LNCAP (cell line): Measurements from ENCODE around the gene OTOF.

Experiments used
- TF ChIP-seq, protein P1 (sequence below): fragments of 450-650 bp; IDR thresholded peaks from 2 replicates; pipeline ENCODE4 v1.5.1; 2017; ENCODE audit warnings: mild to moderate bottlenecking

The OTOF gene

DNA sequence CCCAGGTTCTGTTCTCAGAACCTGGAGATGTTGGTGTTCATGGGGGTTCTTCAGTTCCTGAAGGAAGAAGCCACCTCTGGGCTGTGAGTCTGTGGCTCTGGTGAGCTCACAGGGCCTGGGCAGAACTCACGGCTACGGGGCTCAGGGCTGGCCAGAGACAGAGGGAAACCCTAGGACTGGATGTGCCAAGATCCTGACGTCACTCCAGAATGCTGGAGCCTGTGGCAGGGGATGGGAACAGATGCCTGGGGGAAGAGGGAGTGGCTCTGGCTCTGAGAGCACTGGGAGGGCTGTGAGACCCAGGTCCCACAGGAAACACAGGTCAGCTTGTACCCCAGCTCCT is at the start of gene OTOF:
TSS of gene OTOF (minus strand) at position 214 of the 343 bp plus-strand sequence.
- TF ChIP-seq, protein P1, sequence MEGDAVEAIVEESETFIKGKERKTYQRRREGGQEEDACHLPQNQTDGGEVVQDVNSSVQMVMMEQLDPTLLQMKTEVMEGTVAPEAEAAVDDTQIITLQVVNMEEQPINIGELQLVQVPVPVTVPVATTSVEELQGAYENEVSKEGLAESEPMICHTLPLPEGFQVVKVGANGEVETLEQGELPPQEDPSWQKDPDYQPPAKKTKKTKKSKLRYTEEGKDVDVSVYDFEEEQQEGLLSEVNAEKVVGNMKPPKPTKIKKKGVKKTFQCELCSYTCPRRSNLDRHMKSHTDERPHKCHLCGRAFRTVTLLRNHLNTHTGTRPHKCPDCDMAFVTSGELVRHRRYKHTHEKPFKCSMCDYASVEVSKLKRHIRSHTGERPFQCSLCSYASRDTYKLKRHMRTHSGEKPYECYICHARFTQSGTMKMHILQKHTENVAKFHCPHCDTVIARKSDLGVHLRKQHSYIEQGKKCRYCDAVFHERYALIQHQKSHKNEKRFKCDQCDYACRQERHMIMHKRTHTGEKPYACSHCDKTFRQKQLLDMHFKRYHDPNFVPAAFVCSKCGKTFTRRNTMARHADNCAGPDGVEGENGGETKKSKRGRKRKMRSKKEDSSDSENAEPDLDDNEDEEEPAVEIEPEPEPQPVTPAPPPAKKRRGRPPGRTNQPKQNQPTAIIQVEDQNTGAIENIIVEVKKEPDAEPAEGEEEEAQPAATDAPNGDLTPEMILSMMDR: no peak

DNA sequence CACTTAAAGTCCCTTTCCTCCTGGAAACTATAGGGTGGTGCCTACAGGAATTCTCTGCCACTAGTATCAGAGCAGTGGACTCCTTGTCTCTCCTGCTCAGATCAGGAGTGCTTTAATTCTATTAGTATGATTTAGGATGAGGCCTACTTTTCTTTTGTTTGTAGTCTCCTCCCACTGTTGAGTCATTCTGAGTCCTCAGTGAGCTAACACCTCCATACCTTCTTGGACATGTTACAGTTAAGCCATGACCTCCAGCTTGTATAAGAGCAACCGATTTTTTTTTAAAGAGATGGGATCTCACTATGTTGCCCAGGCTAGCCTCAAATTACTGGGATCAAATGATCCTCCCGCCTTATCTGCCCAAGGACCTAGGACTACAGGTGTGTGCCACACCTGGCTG is 48.7 kb upstream of the OTOF start:
- TF ChIP-seq, protein P1: no peak

DNA sequence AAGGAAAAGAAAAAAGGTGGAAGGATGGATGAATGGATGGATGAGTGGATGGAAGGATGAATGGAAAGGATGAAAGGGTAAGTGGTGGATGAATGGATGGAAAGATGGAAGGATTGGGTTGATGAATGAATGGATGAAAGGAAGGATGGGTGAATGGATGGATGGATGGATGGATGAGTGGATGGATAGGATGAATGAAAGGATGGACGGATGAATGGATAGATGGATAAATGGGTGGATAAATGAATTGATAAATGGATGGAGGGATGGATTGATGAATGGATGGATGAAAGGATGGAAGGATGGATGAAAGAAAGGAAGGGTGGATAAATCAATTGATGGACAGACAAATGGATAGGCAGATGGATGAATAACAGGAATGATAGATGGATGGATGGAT is 48.2 kb upstream of the OTOF start:
- TF ChIP-seq, protein P1: no peak

DNA sequence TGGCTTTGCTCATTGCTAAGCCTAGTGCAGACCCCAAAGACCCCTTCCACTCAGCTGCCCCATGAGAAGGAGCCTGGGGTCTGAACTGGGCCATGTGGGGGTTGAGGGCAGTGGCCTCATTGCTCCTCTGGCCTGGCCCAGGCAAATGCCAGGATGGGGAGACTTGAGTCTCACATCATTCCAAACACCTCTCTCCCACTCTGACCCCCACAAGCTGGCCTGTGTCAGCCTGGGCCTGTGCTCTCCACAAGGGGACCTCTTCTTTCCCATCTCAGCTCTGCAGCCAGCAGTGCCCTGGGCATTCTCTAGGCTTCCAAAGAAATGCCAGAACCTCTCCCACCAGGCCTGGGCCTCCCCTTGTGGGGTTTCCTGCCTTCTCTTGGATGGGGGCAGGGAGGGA is 45.8 kb upstream of the OTOF start:
- TF ChIP-seq, protein P1: no peak

DNA sequence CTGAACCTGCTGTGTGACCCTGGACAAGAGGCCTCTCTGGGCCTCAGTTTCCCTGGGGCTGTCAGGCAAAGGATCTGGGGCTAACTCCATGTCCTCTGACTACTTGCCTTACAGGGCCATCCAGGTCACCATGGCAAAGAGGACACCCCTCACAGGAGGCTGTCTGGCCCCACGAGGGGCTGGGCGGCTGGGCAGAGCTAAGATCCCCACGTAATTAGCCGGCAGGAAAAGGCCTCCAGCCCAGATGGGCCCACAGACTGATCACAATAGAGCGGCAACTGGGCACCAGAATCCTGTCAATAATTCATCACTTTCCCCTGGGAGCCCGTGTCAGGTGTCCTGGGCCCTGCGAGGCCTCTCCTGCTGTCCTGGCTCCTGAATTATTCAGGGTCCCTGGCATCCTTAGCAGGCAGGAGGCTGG is 44.8 kb upstream of the OTOF start:
- TF ChIP-seq, protein P1: no peak

DNA sequence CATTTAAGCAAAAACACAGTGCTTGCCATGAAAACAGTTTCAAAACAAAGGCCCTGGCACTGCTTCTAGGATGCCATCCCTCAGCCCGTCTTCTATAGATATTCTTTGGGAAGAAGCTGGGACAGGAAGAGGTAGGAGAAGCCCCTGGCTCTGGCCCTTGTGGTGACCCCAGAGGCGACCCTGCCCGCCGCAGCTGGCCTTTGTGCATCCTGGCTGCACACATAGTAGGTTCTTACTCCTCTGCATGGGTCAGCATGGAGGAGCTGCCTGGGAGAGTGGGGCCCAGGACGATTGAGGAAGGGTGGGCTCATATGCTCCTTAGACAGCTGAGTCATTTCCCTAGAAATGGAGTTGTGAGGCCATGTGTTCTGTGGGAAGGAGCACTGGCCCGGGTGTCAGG is 44.4 kb upstream of the OTOF start:
- TF ChIP-seq, protein P1: no peak

DNA sequence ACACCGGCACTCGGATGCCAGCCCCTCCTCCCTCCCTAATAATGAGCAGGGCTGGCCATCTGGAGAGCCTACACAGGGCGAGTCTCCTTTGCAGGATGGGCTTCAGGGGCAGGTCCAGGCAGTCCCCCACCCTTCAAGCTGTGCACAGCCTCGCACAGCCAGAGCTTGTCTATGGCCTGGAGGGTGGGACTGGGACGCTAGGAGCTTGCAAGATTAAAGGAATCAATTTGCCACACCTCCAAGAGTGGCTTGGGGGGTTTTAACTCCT is 43.9 kb upstream of the OTOF start:
- TF ChIP-seq, protein P1: no peak

DNA sequence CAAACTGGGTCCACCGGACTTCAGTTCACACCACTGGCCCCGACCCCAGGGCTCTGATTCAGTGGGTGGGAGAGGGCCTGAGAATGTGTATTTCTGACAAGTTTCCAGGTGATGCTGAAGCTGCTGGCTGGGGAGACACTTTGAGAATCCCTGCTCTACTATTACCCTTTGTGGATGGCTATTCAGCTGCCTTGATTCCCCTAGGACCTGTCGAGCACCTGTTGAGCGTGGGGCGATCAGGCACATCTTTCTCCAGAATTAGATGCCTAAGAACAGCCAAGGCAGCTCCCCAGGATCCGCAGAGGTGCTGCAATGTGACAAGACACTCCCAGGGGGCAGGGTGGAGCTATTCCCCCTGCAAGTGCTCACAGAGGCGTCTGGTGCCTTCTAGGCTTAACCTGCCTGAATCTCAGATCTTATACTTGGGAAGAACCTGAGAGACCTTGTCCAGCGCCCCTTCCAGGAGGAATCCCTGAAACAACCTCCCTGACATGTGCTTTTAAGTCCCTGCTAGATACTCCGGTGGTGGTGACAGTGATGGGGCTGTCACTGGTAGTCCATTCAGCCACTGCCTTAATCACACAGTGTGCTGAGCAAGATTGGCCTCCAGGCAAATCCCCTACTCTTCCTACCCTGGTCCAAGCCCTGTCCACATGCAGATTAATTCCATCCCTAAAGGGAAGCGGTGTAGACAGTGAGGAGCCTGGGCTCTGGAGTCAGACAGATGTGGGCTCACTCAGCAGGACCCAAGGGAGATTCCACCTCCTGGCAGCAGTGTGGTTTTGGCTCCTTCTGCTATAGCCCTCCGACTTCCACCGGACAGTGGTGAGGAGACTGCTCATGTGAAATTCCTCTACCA is 43.4 kb upstream of the OTOF start:
- TF ChIP-seq, protein P1: peak; percentile 24; the same call in 1 of the 2 replicates
